Endothelial cell of umbilical vein (primary cell): Measurements from ENCODE around the gene IL33.

Experiments used
- EZH2 ChIP-seq: IDR thresholded peaks from 2 replicates; pipeline ENCODE4 v1.6.1; 2012; ENCODE audit warnings: borderline replicate concordance, low read depth, mild to moderate bottlenecking, moderate library complexity, low read length, inconsistent platforms; ENCODE audit not compliant: severe bottlenecking
- GATA2 ChIP-seq: IDR thresholded peaks from 2 replicates; pipeline ENCODE4 v1.7.0; 2011; ENCODE audit warnings: low read depth, mild to moderate bottlenecking, moderate library complexity, mixed read lengths, low read length; ENCODE audit not compliant: insufficient read length, insufficient read depth
- JUN ChIP-seq: IDR thresholded peaks from 2 replicates; pipeline ENCODE4 v1.6.1; 2011; ENCODE audit warnings: borderline replicate concordance, low read depth; ENCODE audit not compliant: insufficient read length, insufficient read depth
- MYC ChIP-seq: IDR thresholded peaks from one replicate; pipeline ENCODE4 v1.6.1; 2011; ENCODE audit warnings: mild to moderate bottlenecking, low read depth, low read length
- POLR2A ChIP-seq: IDR thresholded peaks from 2 replicates; pipeline ENCODE4 v1.6.1; 2012; ENCODE audit warnings: low read depth, mild to moderate bottlenecking, control low read depth, low read length
- POLR2AphosphoS5 ChIP-seq: IDR thresholded peaks from 2 replicates; pipeline ENCODE4 v1.6.1; 2012; ENCODE audit warnings: low read depth, mild to moderate bottlenecking, control low read depth, low read length, moderate library complexity; ENCODE audit not compliant: insufficient read depth
- TF ChIP-seq, protein P1 (sequence below), 2 donors: IDR thresholded peaks; 1 replicate in 1 of 2; 2 replicates in 1 of 2; pipeline ENCODE4 v1.5.1; 2011; ENCODE audit warnings: low read length in 2 of 2, mild to moderate bottlenecking in 2 of 2, moderate library complexity in 2 of 2, control low read depth in 1 of 2, inconsistent platforms in 1 of 2, low read depth in 1 of 2; ENCODE audit not compliant: insufficient read depth in 1 of 2; ENCODE audit errors: extremely low read depth in 1 of 2
- TF ChIP-seq, protein P2 (sequence below): IDR thresholded peaks from 2 replicates; pipeline ENCODE4 v1.6.1; 2011; ENCODE audit not compliant: insufficient read depth, insufficient read length

DNA sequence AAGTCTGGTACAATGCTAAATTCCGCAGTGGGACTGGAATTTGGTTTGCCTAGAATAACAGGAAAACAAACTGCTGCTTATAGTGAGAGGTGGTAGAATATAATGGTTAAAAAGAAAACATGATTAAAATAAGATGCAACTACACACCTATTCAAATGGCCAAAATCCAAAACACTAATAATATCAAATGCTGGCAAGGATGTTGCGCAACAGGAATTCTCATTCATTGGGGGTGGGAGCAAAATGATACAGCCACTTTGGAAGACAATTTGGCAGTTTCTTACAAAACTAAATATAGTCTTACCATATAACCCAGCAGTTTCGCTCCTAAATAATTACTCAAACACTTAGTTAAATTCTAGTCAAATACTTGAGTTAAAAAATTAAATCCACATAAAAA, 61.8 kb downstream of the IL33 start:
- TF ChIP-seq, protein P1, sequence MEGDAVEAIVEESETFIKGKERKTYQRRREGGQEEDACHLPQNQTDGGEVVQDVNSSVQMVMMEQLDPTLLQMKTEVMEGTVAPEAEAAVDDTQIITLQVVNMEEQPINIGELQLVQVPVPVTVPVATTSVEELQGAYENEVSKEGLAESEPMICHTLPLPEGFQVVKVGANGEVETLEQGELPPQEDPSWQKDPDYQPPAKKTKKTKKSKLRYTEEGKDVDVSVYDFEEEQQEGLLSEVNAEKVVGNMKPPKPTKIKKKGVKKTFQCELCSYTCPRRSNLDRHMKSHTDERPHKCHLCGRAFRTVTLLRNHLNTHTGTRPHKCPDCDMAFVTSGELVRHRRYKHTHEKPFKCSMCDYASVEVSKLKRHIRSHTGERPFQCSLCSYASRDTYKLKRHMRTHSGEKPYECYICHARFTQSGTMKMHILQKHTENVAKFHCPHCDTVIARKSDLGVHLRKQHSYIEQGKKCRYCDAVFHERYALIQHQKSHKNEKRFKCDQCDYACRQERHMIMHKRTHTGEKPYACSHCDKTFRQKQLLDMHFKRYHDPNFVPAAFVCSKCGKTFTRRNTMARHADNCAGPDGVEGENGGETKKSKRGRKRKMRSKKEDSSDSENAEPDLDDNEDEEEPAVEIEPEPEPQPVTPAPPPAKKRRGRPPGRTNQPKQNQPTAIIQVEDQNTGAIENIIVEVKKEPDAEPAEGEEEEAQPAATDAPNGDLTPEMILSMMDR (IDR thresholded peaks at IDR 0.05; ENCODE audit: extremely low read depth in 1 of 2, insufficient read depth in 1 of 2, low read depth in 1 of 2, low read length in 2 of 2), result no peak
- TF ChIP-seq POLR2A (no peak), POLR2AphosphoS5 (no peak), EZH2 (no peak), MYC (no peak), JUN (no peak), GATA2 (no peak)
- TF ChIP-seq, protein P2, sequence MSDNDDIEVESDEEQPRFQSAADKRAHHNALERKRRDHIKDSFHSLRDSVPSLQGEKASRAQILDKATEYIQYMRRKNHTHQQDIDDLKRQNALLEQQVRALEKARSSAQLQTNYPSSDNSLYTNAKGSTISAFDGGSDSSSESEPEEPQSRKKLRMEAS, result no peak
